ENCODE measurements around the gene TMEFF2.

GRCh38 chr2:191970867-191971266, 223.9 kb downstream of the TMEFF2 start:
- TF ChIP-seq CTCF (IDR thresholded peaks at IDR 0.05) (no peak), POLR2AphosphoS5 (IDR thresholded peaks at IDR 0.05; ENCODE audit: insufficient read depth in 1 of 2, low read depth in 1 of 2) (no peak), POLR2A (IDR thresholded peaks at IDR 0.05) (no peak)
